Esophagus (tissue), 2 donors: ENCODE measurements around the gene DPP10. TPM values are rescaled to one million over a fixed set of nuclear protein-coding genes. Genes with fewer than 3 reads are reported as not detected.

Experiments used
- H3K27ac ChIP-seq, 2 donors: one replicate each; pipeline ENCODE4 v1.5.1; 2013; ENCODE audit warnings: low read depth in 2 of 2, mild to moderate bottlenecking in 2 of 2, inconsistent platforms in 1 of 2, low read length in 1 of 2, moderate library complexity in 1 of 2
- H3K27me3 ChIP-seq, 2 donors: one replicate each; pipeline ENCODE4 v1.6.1; 2013; ENCODE audit warnings: low read length in 2 of 2, control low read depth in 1 of 2, mild to moderate bottlenecking in 1 of 2; ENCODE audit not compliant: insufficient read depth in 2 of 2, control insufficient read depth in 1 of 2
- H3K36me3 ChIP-seq, 2 donors: one replicate each; pipeline ENCODE4 v1.6.1; 2013; ENCODE audit warnings: low read length in 1 of 2; ENCODE audit not compliant: control insufficient read depth in 2 of 2, insufficient read depth in 2 of 2
- H3K4me1 ChIP-seq, 2 donors: one replicate each; pipeline ENCODE4 v1.6.1; 2013; ENCODE audit warnings: low read length in 1 of 2; ENCODE audit not compliant: control insufficient read depth in 2 of 2, insufficient read depth in 2 of 2
- H3K4me3 ChIP-seq, 2 donors: one replicate each; pipeline ENCODE4 v1.5.1; 2013; ENCODE audit warnings: low read length in 2 of 2, mild to moderate bottlenecking in 2 of 2, low read depth in 1 of 2, moderate library complexity in 1 of 2
- H3K9me3 ChIP-seq, 2 donors: one replicate each; pipeline ENCODE4 v1.6.1; 2013; ENCODE audit warnings: mild to moderate bottlenecking in 2 of 2, low read depth in 1 of 2, low read length in 1 of 2, moderate library complexity in 1 of 2; ENCODE audit not compliant: control insufficient read depth in 2 of 2, insufficient read depth in 1 of 2
- WGBS, 2 donors: extraction: QIAGEN DNeasy Blood & Tissue Kit; methylation state at CpG; one replicate each; pipeline ENCODE4 v1.1.7; 2013; 5-methylcytosine and 5-hydroxymethylcytosine counted together
- polyA plus RNA-seq, 2 donors: library from polyadenylated mRNA; stranded (reverse); fragments of 200-250 nt; gene quantifications; one replicate each; pipeline ENCODE4 v1.2.3, GENCODE V29; 2013
- donor health status: healthy with polysubstance abuse.
- donor health status: Bipolar disorder and iron deficiency.

Gene DPP10
- polyA plus RNA-seq, 2 donors: 0.02 to 0.13 TPM

- Histone ChIP-seq H3K4me3 (no peak overlapping the region), H3K9me3 (no peaks in the 10 kb centered on the region), H3K27ac (no peak overlapping the region), H3K4me1 (no peaks in the 10 kb centered on the region), H3K36me3 (no peaks in the 10 kb centered on the region), H3K27me3 (peaks cover 0 to 3% of the 10 kb centered on the region in 2 donors)
- WGBS, 2 donors: 60 to 73% methylated on average over 5 of the region's 5 CpGs
Measured at GRCh38 chr2:114553027-114553426, 110.6 kb downstream of the DPP10 start.

GRCh38 chr2:114569166-114569565 is 126.7 kb downstream of the DPP10 start:
- 58 to 67% methylated on average over 3 of the region's 3 CpGs for WGBS, 2 donors
- no peak overlapping the region for H3K27ac ChIP-seq
- H3K4me1 ChIP-seq: no peaks in the 10 kb centered on the region
- H3K4me3 ChIP-seq: no peak overlapping the region
- H3K36me3 ChIP-seq: no peaks in the 10 kb centered on the region
- no peaks in the 10 kb centered on the region for H3K9me3 ChIP-seq
- no peaks in the 10 kb centered on the region for H3K27me3 ChIP-seq

- no peaks in the 10 kb centered on the region for H3K36me3 ChIP-seq
- 79 to 80% methylated on average over 2 of the region's 2 CpGs for WGBS, 2 donors
Measured at GRCh38 chr2:114577657-114578056, 135.2 kb downstream of the DPP10 start.

GRCh38 chr2:114579542-114579941 is 137.1 kb downstream of the DPP10 start:
- Histone ChIP-seq H3K36me3 (no peaks in the 10 kb centered on the region), H3K4me1 (no peaks in the 10 kb centered on the region), H3K27me3 (no peaks in the 10 kb centered on the region), H3K9me3 (no peaks in the 10 kb centered on the region), H3K4me3 (no peak overlapping the region), H3K27ac (no peak overlapping the region)
- 34 to 46% methylated on average over 3 of the region's 3 CpGs for WGBS, 2 donors

More at GRCh38 chr2:114577657-114578056, 135.2 kb downstream of the DPP10 start:
- Histone ChIP-seq H3K27me3 (no peaks in the 10 kb centered on the region), H3K9me3 (no peaks in the 10 kb centered on the region), H3K4me3 (no peak overlapping the region), H3K4me1 (no peaks in the 10 kb centered on the region), H3K27ac (no peak overlapping the region)

GRCh38 chr2:114580691-114581090 is 138.2 kb downstream of the DPP10 start:
- Histone ChIP-seq H3K27ac (no peak overlapping the region), H3K27me3 (no peaks in the 10 kb centered on the region), H3K4me3 (no peak overlapping the region), H3K4me1 (no peaks in the 10 kb centered on the region), H3K9me3 (no peaks in the 10 kb centered on the region), H3K36me3 (no peaks in the 10 kb centered on the region)
- WGBS, 2 donors: 35 to 48% methylated on average over 6 of the region's 6 CpGs

- WGBS, 2 donors: 51 to 54% methylated on average over 1 of the region's 1 CpG
- Histone ChIP-seq H3K4me1 (no peaks in the 10 kb centered on the region), H3K36me3 (no peaks in the 10 kb centered on the region), H3K9me3 (no peaks in the 10 kb centered on the region), H3K4me3 (no peak overlapping the region), H3K27ac (no peak overlapping the region), H3K27me3 (no peaks in the 10 kb centered on the region)
Measured at GRCh38 chr2:114598329-114598728, 155.9 kb downstream of the DPP10 start.

GRCh38 chr2:114609203-114609602 is 166.8 kb downstream of the DPP10 start:
- H3K4me1 ChIP-seq: no peaks in the 10 kb centered on the region
- no peak overlapping the region for H3K27ac ChIP-seq
- no peaks in the 10 kb centered on the region for H3K27me3 ChIP-seq
- H3K36me3 ChIP-seq: no peaks in the 10 kb centered on the region
- 66 to 67% methylated on average over 4 of the region's 4 CpGs for WGBS, 2 donors
- H3K4me3 ChIP-seq: no peak overlapping the region
- H3K9me3 ChIP-seq: no peaks in the 10 kb centered on the region

- Histone ChIP-seq H3K9me3 (no peaks in the 10 kb centered on the region), H3K4me3 (no peak overlapping the region), H3K4me1 (no peaks in the 10 kb centered on the region), H3K27ac (no peak overlapping the region), H3K27me3 (no peaks in the 10 kb centered on the region), H3K36me3 (no peaks in the 10 kb centered on the region)
- 39 to 50% methylated on average over 8 of the region's 8 CpGs for WGBS, 2 donors
Measured at GRCh38 chr2:114609801-114610200, 167.4 kb downstream of the DPP10 start.

GRCh38 chr2:114610677-114611076 is 168.2 kb downstream of the DPP10 start:
- 28 to 32% methylated on average over 7 of the region's 7 CpGs for WGBS, 2 donors
- Histone ChIP-seq H3K4me1 (no peaks in the 10 kb centered on the region), H3K27me3 (no peaks in the 10 kb centered on the region), H3K27ac (no peak overlapping the region), H3K9me3 (no peaks in the 10 kb centered on the region), H3K4me3 (no peak overlapping the region), H3K36me3 (no peaks in the 10 kb centered on the region)

- H3K36me3 ChIP-seq: no peaks in the 10 kb centered on the region
- WGBS, 2 donors: 72 to 75% methylated on average over 4 of the region's 4 CpGs
- H3K4me1 ChIP-seq: no peaks in the 10 kb centered on the region
Measured at GRCh38 chr2:114614592-114614991, 172.2 kb downstream of the DPP10 start.

More at GRCh38 chr2:114614592-114614991, 172.2 kb downstream of the DPP10 start:
- no peak overlapping the region for H3K27ac ChIP-seq
- peaks cover 0 to 3% of the 10 kb centered on the region in 2 donors for H3K27me3 ChIP-seq
- no peaks in the 10 kb centered on the region for H3K9me3 ChIP-seq
- no peak overlapping the region for H3K4me3 ChIP-seq
